Measurements from ENCODE around the gene DGKG. TPM values are rescaled to one million over a fixed set of nuclear protein-coding genes. Genes with fewer than 3 reads are reported as not detected.

Gene DGKG
- polyA plus RNA-seq, 4 donors: 0.19 to 4.0 (median 0.92) TPM

DNA sequence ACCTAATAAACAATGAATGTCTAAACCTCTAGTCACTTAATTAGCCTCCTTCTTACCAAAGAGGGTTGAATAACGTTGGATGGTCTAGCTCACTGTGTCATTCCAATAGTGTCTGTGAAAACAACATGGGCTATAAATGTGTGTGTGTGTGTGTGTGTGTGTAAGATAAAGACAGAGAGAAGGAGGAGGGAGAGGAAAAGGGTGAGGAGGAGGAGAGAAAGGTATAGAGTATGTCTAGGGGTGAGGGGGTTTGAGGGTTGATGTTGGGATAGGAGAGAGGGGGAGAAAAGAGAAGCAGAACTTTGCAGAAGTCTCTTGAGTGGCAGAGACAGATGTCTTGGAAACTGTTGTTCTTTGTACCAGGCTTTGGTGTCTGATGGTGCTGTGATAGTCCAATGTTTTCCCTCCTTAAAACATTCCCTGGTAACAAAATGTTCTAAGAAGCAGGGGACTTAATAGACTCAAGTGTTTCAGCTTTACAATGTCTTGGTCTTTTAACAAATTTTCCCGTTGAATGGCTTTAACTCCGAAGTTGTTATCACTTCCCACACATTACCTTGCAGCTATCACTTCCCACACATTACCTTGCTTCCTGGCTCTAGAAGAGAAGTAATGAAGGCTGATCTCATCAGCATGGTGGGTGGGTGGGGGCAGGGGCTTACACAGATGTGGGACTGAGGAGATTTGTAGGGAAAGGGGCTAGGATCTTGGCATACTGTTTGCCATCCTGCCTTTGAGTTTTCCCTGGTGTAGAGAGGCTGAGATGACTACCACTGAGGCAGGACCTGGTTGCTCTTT is 195.3 kb downstream of the DGKG start:
- Histone ChIP-seq H3K9me3 (ENCODE audit: control insufficient read depth in 2 of 2, insufficient read depth in 1 of 2, low read depth in 1 of 2, low read length in 1 of 2) (no peaks in the 10 kb centered on the region), H3K36me3 (ENCODE audit: control insufficient read depth in 3 of 3, insufficient read depth in 2 of 3, low read depth in 1 of 3, low read length in 3 of 3) (no peaks in the 10 kb centered on the region), H3K4me3 (ENCODE audit: low read depth in 1 of 3, low read length in 3 of 3) (no peak overlapping the region), H3K27me3 (ENCODE audit: control insufficient read depth in 3 of 3, insufficient read depth in 3 of 3, low read length in 3 of 3) (peaks cover 0 to 2% (median 0%) of the 10 kb centered on the region in 3 donors), H3K4me1 (ENCODE audit: control insufficient read depth in 3 of 3, insufficient read depth in 2 of 3, low read depth in 1 of 3, low read length in 2 of 3) (no peaks in the 10 kb centered on the region), H3K27ac (ENCODE audit: low read depth in 1 of 3, low read length in 2 of 3) (no peak overlapping the region)
- no peak for DNase-seq
- 33 to 47% (median 38%) methylated on average over 3 of the region's 3 CpGs for WGBS, 3 donors
- no peak for FAIRE-seq

DNA sequence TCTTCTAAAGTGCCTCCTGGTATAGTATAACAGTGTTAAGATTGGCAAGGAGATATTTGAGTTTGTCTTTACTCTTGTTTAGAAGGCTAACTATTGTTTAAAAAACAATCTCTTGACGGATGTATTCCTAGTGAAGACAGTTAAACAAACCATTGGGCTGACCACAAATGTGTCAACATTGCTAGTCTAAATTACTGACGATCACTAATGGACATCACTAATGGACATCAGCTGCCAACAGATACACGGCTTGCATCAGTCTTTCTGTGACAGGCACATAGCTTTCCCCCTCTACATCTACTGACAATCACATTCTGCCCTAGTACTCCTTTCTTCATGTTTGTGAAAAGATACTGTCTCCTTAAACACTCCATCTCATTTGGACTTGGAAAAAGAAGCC is 196.0 kb downstream of the DGKG start:
- H3K27ac ChIP-seq (ENCODE audit: low read depth in 1 of 3, low read length in 2 of 3): no peak overlapping the region
- WGBS, 3 donors: 33 to 52% (median 48%) methylated on average over 3 of the region's 3 CpGs
- H3K4me3 ChIP-seq (ENCODE audit: low read depth in 1 of 3, low read length in 3 of 3): no peak overlapping the region
- peaks cover 0 to 3% (median 0%) of the 10 kb centered on the region in 3 donors for H3K27me3 ChIP-seq (ENCODE audit: control insufficient read depth in 3 of 3, insufficient read depth in 3 of 3, low read length in 3 of 3)
- FAIRE-seq: no peak
- no peaks in the 10 kb centered on the region for H3K4me1 ChIP-seq (ENCODE audit: control insufficient read depth in 3 of 3, insufficient read depth in 2 of 3, low read depth in 1 of 3, low read length in 2 of 3)
- peak in 1 of 2 donors; percentile 10 for DNase-seq
- no peaks in the 10 kb centered on the region for H3K36me3 ChIP-seq (ENCODE audit: control insufficient read depth in 3 of 3, insufficient read depth in 2 of 3, low read depth in 1 of 3, low read length in 3 of 3)
- H3K9me3 ChIP-seq (ENCODE audit: control insufficient read depth in 2 of 2, insufficient read depth in 1 of 2, low read depth in 1 of 2, low read length in 1 of 2): no peaks in the 10 kb centered on the region

DNA sequence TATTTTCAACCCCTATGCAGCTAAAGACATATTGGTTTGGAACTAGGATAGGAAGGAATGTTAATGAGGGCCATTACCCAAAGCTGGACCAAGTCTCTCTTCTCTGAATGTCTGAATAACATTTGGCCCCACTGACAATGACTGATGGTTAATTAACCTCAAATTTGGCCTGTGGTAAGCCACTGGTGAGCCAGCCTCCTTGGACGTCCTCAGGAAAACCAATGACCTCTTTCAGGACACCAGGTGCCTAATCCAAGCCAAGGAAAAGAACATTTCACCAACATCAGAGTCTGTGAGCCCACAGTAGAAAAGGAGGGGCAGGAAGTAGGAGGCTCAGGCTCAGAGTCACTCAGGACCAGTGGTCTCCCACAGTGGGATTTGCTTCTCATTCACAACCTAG is 196.7 kb downstream of the DGKG start:
- WGBS, 3 donors: 41 to 62% (median 46%) methylated on average over 1 of the region's 1 CpG
- FAIRE-seq: no peak

DNA sequence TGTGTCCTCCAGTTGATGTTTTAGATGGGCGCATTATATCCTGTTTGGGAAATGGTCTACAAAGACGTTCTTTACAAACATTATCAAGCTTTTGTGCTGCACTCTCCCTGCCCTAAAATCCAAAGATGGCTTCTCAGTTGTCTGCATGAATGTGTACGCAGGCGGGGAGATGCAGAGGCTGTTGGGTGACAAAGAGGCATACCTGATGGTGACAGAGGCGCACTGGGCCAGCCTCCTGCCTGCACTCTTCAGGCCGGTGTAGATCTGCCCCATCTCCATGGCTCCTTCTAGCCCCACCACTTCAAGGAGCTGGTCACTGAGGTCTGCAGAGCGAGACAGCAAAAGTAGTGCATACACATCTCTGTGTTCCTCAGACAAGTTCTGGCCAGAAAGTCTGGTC is 197.3 kb downstream of the DGKG start:
- no peaks in the 10 kb centered on the region for H3K4me1 ChIP-seq (ENCODE audit: control insufficient read depth in 3 of 3, insufficient read depth in 2 of 3, low read depth in 1 of 3, low read length in 2 of 3)
- DNase-seq (no peak), FAIRE-seq (no peak)
- H3K36me3 ChIP-seq (ENCODE audit: control insufficient read depth in 3 of 3, insufficient read depth in 2 of 3, low read depth in 1 of 3, low read length in 3 of 3): no peaks in the 10 kb centered on the region
- H3K9me3 ChIP-seq (ENCODE audit: control insufficient read depth in 2 of 2, insufficient read depth in 1 of 2, low read depth in 1 of 2, low read length in 1 of 2): no peaks in the 10 kb centered on the region
- H3K4me3 ChIP-seq (ENCODE audit: low read depth in 1 of 3, low read length in 3 of 3): no peak overlapping the region
- WGBS, 3 donors: 91 to 93% (median 92%) methylated on average over 7 of the region's 7 CpGs
- H3K27me3 ChIP-seq (ENCODE audit: control insufficient read depth in 3 of 3, insufficient read depth in 3 of 3, low read length in 3 of 3): peaks cover 0 to 3% (median 0%) of the 10 kb centered on the region in 3 donors
- H3K27ac ChIP-seq (ENCODE audit: low read depth in 1 of 3, low read length in 2 of 3): no peak overlapping the region

More for the DNA sequence above, 196.7 kb downstream of the DGKG start:
- Histone ChIP-seq H3K4me3 (ENCODE audit: low read depth in 1 of 3, low read length in 3 of 3) (no peak overlapping the region), H3K4me1 (ENCODE audit: control insufficient read depth in 3 of 3, insufficient read depth in 2 of 3, low read depth in 1 of 3, low read length in 2 of 3) (no peaks in the 10 kb centered on the region), H3K27me3 (ENCODE audit: control insufficient read depth in 3 of 3, insufficient read depth in 3 of 3, low read length in 3 of 3) (peaks cover 0 to 3% (median 0%) of the 10 kb centered on the region in 3 donors), H3K27ac (ENCODE audit: low read depth in 1 of 3, low read length in 2 of 3) (no peak overlapping the region), H3K36me3 (ENCODE audit: control insufficient read depth in 3 of 3, insufficient read depth in 2 of 3, low read depth in 1 of 3, low read length in 3 of 3) (no peaks in the 10 kb centered on the region), H3K9me3 (ENCODE audit: control insufficient read depth in 2 of 2, insufficient read depth in 1 of 2, low read depth in 1 of 2, low read length in 1 of 2) (no peaks in the 10 kb centered on the region)
- no peak for DNase-seq

GRCh38 chr3:186162221-186162620 is 199.8 kb downstream of the DGKG start:
- DNase-seq (no peak), FAIRE-seq (no peak)
- no peak overlapping the region for H3K27ac ChIP-seq (ENCODE audit: low read depth in 1 of 3, low read length in 2 of 3)
- H3K4me1 ChIP-seq (ENCODE audit: control insufficient read depth in 3 of 3, insufficient read depth in 2 of 3, low read depth in 1 of 3, low read length in 2 of 3): no peaks in the 10 kb centered on the region
- H3K36me3 ChIP-seq (ENCODE audit: control insufficient read depth in 3 of 3, insufficient read depth in 2 of 3, low read depth in 1 of 3, low read length in 3 of 3): no peaks in the 10 kb centered on the region
- WGBS, 3 donors: 92 to 94% (median 93%) methylated on average over 6 of the region's 6 CpGs
- H3K9me3 ChIP-seq (ENCODE audit: control insufficient read depth in 2 of 2, insufficient read depth in 1 of 2, low read depth in 1 of 2, low read length in 1 of 2): no peaks in the 10 kb centered on the region
- peaks cover 0 to 3% (median 0%) of the 10 kb centered on the region in 3 donors for H3K27me3 ChIP-seq (ENCODE audit: control insufficient read depth in 3 of 3, insufficient read depth in 3 of 3, low read length in 3 of 3)
- H3K4me3 ChIP-seq (ENCODE audit: low read depth in 1 of 3, low read length in 3 of 3): no peak overlapping the region

DNA sequence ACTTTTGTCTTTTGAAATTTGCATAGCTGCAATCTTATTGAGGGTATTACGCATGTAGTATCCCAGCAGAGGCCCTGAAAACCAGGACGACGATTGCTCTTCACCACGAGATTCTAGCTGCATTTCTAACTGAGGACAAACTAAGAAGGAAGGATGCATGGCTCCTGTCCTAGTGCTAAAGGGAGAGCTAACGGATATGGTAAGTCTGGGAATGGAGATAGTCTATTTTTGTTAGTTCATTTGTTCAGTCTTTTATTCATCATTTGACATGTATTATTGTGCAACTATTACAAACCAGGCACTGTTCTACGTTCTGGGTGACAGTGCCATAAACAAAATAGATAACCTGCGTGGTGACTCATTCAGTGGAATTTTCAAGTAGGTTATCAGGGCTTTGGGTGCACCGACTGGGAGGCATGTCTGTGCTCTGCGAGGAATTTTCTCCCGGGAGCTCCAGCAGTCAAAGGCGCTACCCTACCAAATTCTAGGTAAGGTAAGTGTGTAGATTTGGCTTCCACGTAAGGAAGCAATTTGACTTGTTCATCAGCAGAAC is 201.3 kb downstream of the DGKG start:
- Histone ChIP-seq H3K27ac (ENCODE audit: low read depth in 1 of 3, low read length in 2 of 3) (no peak overlapping the region), H3K9me3 (ENCODE audit: control insufficient read depth in 2 of 2, insufficient read depth in 1 of 2, low read depth in 1 of 2, low read length in 1 of 2) (no peaks in the 10 kb centered on the region), H3K36me3 (ENCODE audit: control insufficient read depth in 3 of 3, insufficient read depth in 2 of 3, low read depth in 1 of 3, low read length in 3 of 3) (no peaks in the 10 kb centered on the region), H3K4me1 (ENCODE audit: control insufficient read depth in 3 of 3, insufficient read depth in 2 of 3, low read depth in 1 of 3, low read length in 2 of 3) (no peaks in the 10 kb centered on the region), H3K4me3 (ENCODE audit: low read depth in 1 of 3, low read length in 3 of 3) (no peak overlapping the region), H3K27me3 (ENCODE audit: control insufficient read depth in 3 of 3, insufficient read depth in 3 of 3, low read length in 3 of 3) (peaks cover 0 to 3% (median 0%) of the 10 kb centered on the region in 3 donors)
- no peak for DNase-seq
- WGBS, 3 donors: 65 to 80% (median 71%) methylated on average over 12 of the region's 12 CpGs
- FAIRE-seq: no peak

- 81 to 89% (median 83%) methylated on average over 2 of the region's 2 CpGs for WGBS, 3 donors
- Histone ChIP-seq H3K27ac (ENCODE audit: low read depth in 1 of 3, low read length in 2 of 3) (no peak overlapping the region), H3K9me3 (ENCODE audit: control insufficient read depth in 2 of 2, insufficient read depth in 1 of 2, low read depth in 1 of 2, low read length in 1 of 2) (no peaks in the 10 kb centered on the region), H3K36me3 (ENCODE audit: control insufficient read depth in 3 of 3, insufficient read depth in 2 of 3, low read depth in 1 of 3, low read length in 3 of 3) (no peaks in the 10 kb centered on the region), H3K27me3 (ENCODE audit: control insufficient read depth in 3 of 3, insufficient read depth in 3 of 3, low read length in 3 of 3) (no peaks in the 10 kb centered on the region), H3K4me1 (ENCODE audit: control insufficient read depth in 3 of 3, insufficient read depth in 2 of 3, low read depth in 1 of 3, low read length in 2 of 3) (no peaks in the 10 kb centered on the region), H3K4me3 (ENCODE audit: low read depth in 1 of 3, low read length in 3 of 3) (no peak overlapping the region)
- no peak for FAIRE-seq
- no peak for DNase-seq
Measured at GRCh38 chr3:186154641-186155040, 207.4 kb downstream of the DGKG start.

- H3K27me3 ChIP-seq (ENCODE audit: control insufficient read depth in 3 of 3, insufficient read depth in 3 of 3, low read length in 3 of 3): no peaks in the 10 kb centered on the region
- no peak for FAIRE-seq
Measured at GRCh38 chr3:186152889-186153292, 209.1 kb downstream of the DGKG start.

More at GRCh38 chr3:186152889-186153292, 209.1 kb downstream of the DGKG start:
- Histone ChIP-seq H3K4me1 (ENCODE audit: control insufficient read depth in 3 of 3, insufficient read depth in 2 of 3, low read depth in 1 of 3, low read length in 2 of 3) (no peaks in the 10 kb centered on the region), H3K9me3 (ENCODE audit: control insufficient read depth in 2 of 2, insufficient read depth in 1 of 2, low read depth in 1 of 2, low read length in 1 of 2) (no peaks in the 10 kb centered on the region), H3K4me3 (ENCODE audit: low read depth in 1 of 3, low read length in 3 of 3) (no peak overlapping the region), H3K36me3 (ENCODE audit: control insufficient read depth in 3 of 3, insufficient read depth in 2 of 3, low read depth in 1 of 3, low read length in 3 of 3) (no peaks in the 10 kb centered on the region), H3K27ac (ENCODE audit: low read depth in 1 of 3, low read length in 2 of 3) (no peak overlapping the region)
- DNase-seq: no peak
- 44 to 62% (median 51%) methylated on average over 8 to 9 of the region's 9 CpGs for WGBS, 3 donors
